ENCODE data around the gene AKR7A2.

Gene AKR7A2

GRCh38 chr1:19327301-19327700 is 15.4 kb upstream of the AKR7A2 start:
- H3K9me3 Mint-ChIP-seq: no peaks in the 10 kb centered on the region
- H3K4me3 Mint-ChIP-seq: no peak overlapping the region
- TF ChIP-seq, protein P1, sequence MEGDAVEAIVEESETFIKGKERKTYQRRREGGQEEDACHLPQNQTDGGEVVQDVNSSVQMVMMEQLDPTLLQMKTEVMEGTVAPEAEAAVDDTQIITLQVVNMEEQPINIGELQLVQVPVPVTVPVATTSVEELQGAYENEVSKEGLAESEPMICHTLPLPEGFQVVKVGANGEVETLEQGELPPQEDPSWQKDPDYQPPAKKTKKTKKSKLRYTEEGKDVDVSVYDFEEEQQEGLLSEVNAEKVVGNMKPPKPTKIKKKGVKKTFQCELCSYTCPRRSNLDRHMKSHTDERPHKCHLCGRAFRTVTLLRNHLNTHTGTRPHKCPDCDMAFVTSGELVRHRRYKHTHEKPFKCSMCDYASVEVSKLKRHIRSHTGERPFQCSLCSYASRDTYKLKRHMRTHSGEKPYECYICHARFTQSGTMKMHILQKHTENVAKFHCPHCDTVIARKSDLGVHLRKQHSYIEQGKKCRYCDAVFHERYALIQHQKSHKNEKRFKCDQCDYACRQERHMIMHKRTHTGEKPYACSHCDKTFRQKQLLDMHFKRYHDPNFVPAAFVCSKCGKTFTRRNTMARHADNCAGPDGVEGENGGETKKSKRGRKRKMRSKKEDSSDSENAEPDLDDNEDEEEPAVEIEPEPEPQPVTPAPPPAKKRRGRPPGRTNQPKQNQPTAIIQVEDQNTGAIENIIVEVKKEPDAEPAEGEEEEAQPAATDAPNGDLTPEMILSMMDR (IDR thresholded peaks at IDR 0.05): no peak

DNA sequence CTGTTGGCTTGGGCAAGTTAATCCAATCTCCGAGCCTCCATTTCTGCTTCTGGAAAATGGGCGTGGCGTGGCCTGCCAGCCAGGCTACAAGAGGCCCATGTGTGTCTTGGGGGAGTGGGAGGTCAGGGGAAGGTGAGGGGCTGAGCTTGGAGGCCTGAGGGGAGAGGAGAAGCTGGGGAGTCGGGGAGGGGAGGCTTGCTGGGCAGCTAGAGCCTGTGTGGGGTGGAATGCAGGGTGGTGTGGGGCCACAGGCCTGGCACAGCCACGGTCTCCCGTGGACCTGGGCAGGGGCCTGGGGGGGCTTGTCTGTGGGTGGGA is 14.8 kb upstream of the AKR7A2 start:
- no peak for DNase-seq
- peaks cover 12% of the 10 kb centered on the region for H3K36me3 Mint-ChIP-seq (ENCODE audit: low read depth)
- TF ChIP-seq, protein P1 (IDR thresholded peaks at IDR 0.05): no peak
- peaks cover 5% of the 10 kb centered on the region for H3K4me1 Mint-ChIP-seq
- no peak overlapping the region for H3K27ac Mint-ChIP-seq
- H3K27me3 Mint-ChIP-seq (ENCODE audit: low read depth, poor library complexity): peaks cover 4% of the 10 kb centered on the region
- no peak overlapping the region for H3K4me3 Mint-ChIP-seq
- H3K9me3 Mint-ChIP-seq: no peaks in the 10 kb centered on the region

More at GRCh38 chr1:19327301-19327700, 15.4 kb upstream of the AKR7A2 start:
- no peak overlapping the region for H3K27ac Mint-ChIP-seq
- H3K4me1 Mint-ChIP-seq: peaks cover 3% of the 10 kb centered on the region
- no peak for DNase-seq
- peaks cover 10% of the 10 kb centered on the region for H3K36me3 Mint-ChIP-seq (ENCODE audit: low read depth)
- H3K27me3 Mint-ChIP-seq (ENCODE audit: low read depth, poor library complexity): peaks cover 4% of the 10 kb centered on the region

- no peak for DNase-seq
- H3K9me3 Mint-ChIP-seq: no peaks in the 10 kb centered on the region
Measured at GRCh38 chr1:19325958-19326747, 14.2 kb upstream of the AKR7A2 start.

GRCh38 chr1:19325368-19325957 is 13.5 kb upstream of the AKR7A2 start:
- Mint-ChIP-seq H3K4me3 (no peak overlapping the region), H3K4me1 (peaks cover 11% of the 10 kb centered on the region), H3K27ac (no peak overlapping the region), H3K36me3 (ENCODE audit: low read depth) (peaks cover 20% of the 10 kb centered on the region), H3K27me3 (ENCODE audit: low read depth, poor library complexity) (peaks cover 4% of the 10 kb centered on the region), H3K9me3 (no peaks in the 10 kb centered on the region)
- TF ChIP-seq, protein P1 (IDR thresholded peaks at IDR 0.05): no peak
- no peak for DNase-seq

More at GRCh38 chr1:19325958-19326747, 14.2 kb upstream of the AKR7A2 start:
- H3K27ac Mint-ChIP-seq: no peak overlapping the region
- peaks cover 15% of the 10 kb centered on the region for H3K36me3 Mint-ChIP-seq (ENCODE audit: low read depth)
- peaks cover 4% of the 10 kb centered on the region for H3K27me3 Mint-ChIP-seq (ENCODE audit: low read depth, poor library complexity)
- peaks cover 7% of the 10 kb centered on the region for H3K4me1 Mint-ChIP-seq
- H3K4me3 Mint-ChIP-seq: no peak overlapping the region
- TF ChIP-seq, protein P1 (IDR thresholded peaks at IDR 0.05): no peak

DNA sequence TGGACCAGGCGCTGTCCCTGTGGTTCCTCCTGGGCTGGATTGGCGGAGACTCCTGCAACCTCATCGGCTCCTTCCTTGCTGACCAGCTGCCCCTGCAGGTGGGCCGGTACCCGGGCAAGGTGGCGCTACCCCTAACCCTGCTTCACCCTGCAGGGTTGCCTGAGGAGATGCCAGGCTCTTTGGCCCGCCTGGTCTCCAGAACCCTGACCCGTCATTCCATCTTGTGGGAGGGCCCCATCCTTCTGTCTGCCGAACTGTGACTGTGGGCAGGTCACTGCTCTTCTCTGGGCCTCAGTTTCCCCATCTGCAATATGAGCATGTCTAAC is 12.7 kb upstream of the AKR7A2 start:
- Mint-ChIP-seq H3K4me3 (no peak overlapping the region), H3K36me3 (ENCODE audit: low read depth) (peaks cover 20% of the 10 kb centered on the region)
- TF ChIP-seq, protein P1 (IDR thresholded peaks at IDR 0.05): no peak

More for the DNA sequence above, 12.7 kb upstream of the AKR7A2 start:
- Mint-ChIP-seq H3K9me3 (no peaks in the 10 kb centered on the region), H3K4me1 (peaks cover 11% of the 10 kb centered on the region), H3K27me3 (ENCODE audit: low read depth, poor library complexity) (peaks cover 4% of the 10 kb centered on the region), H3K27ac (no peak overlapping the region)
- DNase-seq: no peak

Measured in nephron progenitor cell (in vitro differentiated cells).